Measurements from ENCODE around the gene NGRN.
"Not testable (repeated sequence)": the region's sequence is repeated elsewhere in the genome, so short reads cannot be mapped to it uniquely, and the experiment has no call there.

The NGRN gene

GRCh38 chr15:90259524-90259923 is 5.9 kb upstream of the NGRN start:
- no peak for TF ChIP-seq CTCF (IDR thresholded peaks at IDR 0.05; ENCODE audit: low read depth, low read length)
- no peak overlapping the region for H3K4me3 ChIP-seq (ENCODE audit: low read depth, low read length)

GRCh38 chr15:90260731-90261130 is 4.7 kb upstream of the NGRN start:
- not testable (repeated sequence) for H3K4me3 ChIP-seq (ENCODE audit: low read depth, low read length)

- no peak overlapping the region for H3K4me3 ChIP-seq (ENCODE audit: low read depth, low read length)
- TF ChIP-seq CTCF (IDR thresholded peaks at IDR 0.05; ENCODE audit: low read depth, low read length) = no peak
Observed at GRCh38 chr15:90261811-90262210, 3.7 kb upstream of the NGRN start.

GRCh38 chr15:90262426-90262825 is 3.0 kb upstream of the NGRN start:
- TF ChIP-seq CTCF (IDR thresholded peaks at IDR 0.05; ENCODE audit: low read depth, low read length) = no peak
- no peak overlapping the region for H3K4me3 ChIP-seq (ENCODE audit: low read depth, low read length)

GRCh38 chr15:90264671-90265070 is 801 bp upstream of the NGRN start:
- TF ChIP-seq CTCF (IDR thresholded peaks at IDR 0.05; ENCODE audit: low read depth, low read length) = no peak
- peak overlapping the region; percentile 88 for H3K4me3 ChIP-seq (ENCODE audit: low read depth, low read length)

- peak overlapping the region; percentile 88 for H3K4me3 ChIP-seq (ENCODE audit: low read depth, low read length)
- TF ChIP-seq CTCF (IDR thresholded peaks at IDR 0.05; ENCODE audit: low read depth, low read length) = no peak
Observed at GRCh38 chr15:90266061-90266431, 574 bp downstream of the NGRN start.

- no peak for TF ChIP-seq CTCF (IDR thresholded peaks at IDR 0.05; ENCODE audit: low read depth, low read length)
- H3K4me3 ChIP-seq (ENCODE audit: low read depth, low read length) = peak overlapping the region; percentile 88
Observed at GRCh38 chr15:90266485-90266884, 1.0 kb downstream of the NGRN start.

GRCh38 chr15:90268415-90268814 is 2.9 kb downstream of the NGRN start:
- no peak for TF ChIP-seq CTCF (IDR thresholded peaks at IDR 0.05; ENCODE audit: low read depth, low read length)
- no peak overlapping the region for H3K4me3 ChIP-seq (ENCODE audit: low read depth, low read length)

Data from WI38 (cell line).